RWPE2 (cell line): Measurements from ENCODE around the gene RPGRIP1L.

ENCODE experiments used
- ATAC-seq: fragments of 200-7000 bp; cut with Tn5 transposase; 3 replicates; pipeline ENCODE4 v1.9.1; 2021; ENCODE audit warnings: low read depth
- DNase-seq: peaks from one replicate; pipeline ENCODE4 v3.0.0-alpha.2; 2020; ENCODE audit warnings: low spot score
- H3K27ac ChIP-seq: fragments of 450-650 bp; 2 replicates; pipeline ENCODE4 v1.5.1; 2017; ENCODE audit warnings: mild to moderate bottlenecking; ENCODE audit not compliant: poor library complexity, severe bottlenecking
- H3K27me3 ChIP-seq: fragments of 250-450 bp; sonication (Bioruptor Pico); 2 replicates; pipeline ENCODE4 v1.5.1; 2021; ENCODE audit warnings: mild to moderate bottlenecking, moderate library complexity; ENCODE audit not compliant: insufficient read depth, poor library complexity, severe bottlenecking
- H3K36me3 ChIP-seq: fragments of 250-450 bp; sonication (Bioruptor Pico); 2 replicates; pipeline ENCODE4 v1.5.1; 2020; ENCODE audit warnings: low read depth, mild to moderate bottlenecking, moderate library complexity
- H3K4me1 ChIP-seq: fragments of 250-450 bp; sonication (Bioruptor Pico); 2 replicates; pipeline ENCODE4 v1.5.1; 2021; ENCODE audit warnings: mild to moderate bottlenecking, moderate library complexity; ENCODE audit not compliant: insufficient read depth, poor library complexity, severe bottlenecking
- H3K4me3 ChIP-seq: fragments of 250-450 bp; sonication (Bioruptor Pico); 2 replicates; pipeline ENCODE4 v1.5.1; 2021; ENCODE audit warnings: mild to moderate bottlenecking, moderate library complexity; ENCODE audit not compliant: severe bottlenecking
- H3K9me3 ChIP-seq: fragments of 250-450 bp; sonication (Bioruptor Pico); 2 replicates; pipeline ENCODE4 v1.5.1; 2021; ENCODE audit warnings: mild to moderate bottlenecking, moderate library complexity; ENCODE audit not compliant: severe bottlenecking
- TF ChIP-seq, protein P1 (sequence below): fragments of 450-650 bp; IDR thresholded peaks from one replicate; pipeline ENCODE4 v1.5.1; 2017; ENCODE audit warnings: mild to moderate bottlenecking, moderate library complexity; ENCODE audit not compliant: poor library complexity, severe bottlenecking

RPGRIP1L gene

DNA sequence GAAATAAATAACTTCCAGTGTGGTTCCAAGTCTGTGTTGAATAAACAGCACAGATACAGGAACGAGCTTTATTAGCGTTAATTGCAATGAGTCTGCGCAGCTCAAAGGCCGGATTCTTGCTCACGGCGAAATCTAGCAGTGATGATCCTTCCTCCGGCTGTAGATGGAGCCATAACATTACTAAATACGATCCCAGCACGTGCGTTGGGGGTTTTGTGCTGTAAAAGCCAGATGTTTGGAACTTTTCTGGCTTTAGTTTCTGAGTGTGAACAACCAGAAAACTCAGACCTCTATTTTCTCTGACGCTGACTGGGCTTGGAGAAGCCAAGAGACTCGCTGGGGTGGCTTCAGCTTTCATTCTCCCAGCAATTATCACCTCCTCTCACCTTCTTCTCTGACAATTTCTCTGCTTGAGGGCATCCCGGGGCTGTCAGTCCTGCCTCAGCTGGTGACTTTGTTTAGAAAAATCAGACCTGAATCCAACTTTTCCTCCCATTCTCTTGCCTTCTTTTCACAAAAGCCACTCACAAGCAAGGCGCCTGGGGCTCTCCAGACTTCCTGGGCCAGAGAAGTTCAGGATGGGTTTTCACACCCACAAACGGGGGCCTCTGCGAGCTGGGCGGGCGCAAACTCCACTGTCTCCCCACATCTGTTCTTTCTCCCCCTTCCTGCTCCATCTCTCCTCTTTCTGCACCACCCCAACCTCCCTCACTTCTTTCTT lies 153.5 kb downstream of the RPGRIP1L start:
- Histone ChIP-seq H3K4me1 (no peaks in the 10 kb centered on the region), H3K27ac (no peak overlapping the region), H3K4me3 (no peak overlapping the region), H3K27me3 (peaks cover under 1% of the 10 kb centered on the region), H3K36me3 (no peaks in the 10 kb centered on the region), H3K9me3 (no peaks in the 10 kb centered on the region)
- ATAC-seq (peak; percentile 83), DNase-seq (no peak)
- TF ChIP-seq, protein P1, sequence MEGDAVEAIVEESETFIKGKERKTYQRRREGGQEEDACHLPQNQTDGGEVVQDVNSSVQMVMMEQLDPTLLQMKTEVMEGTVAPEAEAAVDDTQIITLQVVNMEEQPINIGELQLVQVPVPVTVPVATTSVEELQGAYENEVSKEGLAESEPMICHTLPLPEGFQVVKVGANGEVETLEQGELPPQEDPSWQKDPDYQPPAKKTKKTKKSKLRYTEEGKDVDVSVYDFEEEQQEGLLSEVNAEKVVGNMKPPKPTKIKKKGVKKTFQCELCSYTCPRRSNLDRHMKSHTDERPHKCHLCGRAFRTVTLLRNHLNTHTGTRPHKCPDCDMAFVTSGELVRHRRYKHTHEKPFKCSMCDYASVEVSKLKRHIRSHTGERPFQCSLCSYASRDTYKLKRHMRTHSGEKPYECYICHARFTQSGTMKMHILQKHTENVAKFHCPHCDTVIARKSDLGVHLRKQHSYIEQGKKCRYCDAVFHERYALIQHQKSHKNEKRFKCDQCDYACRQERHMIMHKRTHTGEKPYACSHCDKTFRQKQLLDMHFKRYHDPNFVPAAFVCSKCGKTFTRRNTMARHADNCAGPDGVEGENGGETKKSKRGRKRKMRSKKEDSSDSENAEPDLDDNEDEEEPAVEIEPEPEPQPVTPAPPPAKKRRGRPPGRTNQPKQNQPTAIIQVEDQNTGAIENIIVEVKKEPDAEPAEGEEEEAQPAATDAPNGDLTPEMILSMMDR = peak; percentile 83
